Measurements from ENCODE around the gene CLNK. TPM values are rescaled to one million over a fixed set of nuclear protein-coding genes. Genes with fewer than 3 reads are reported as not detected.

CLNK gene
- total and polyA plus RNA-seq, 2 of the 13 experiments (the other 11 are each of a cell fraction or from before 2014, with no cell fraction given) = not detected

- no peaks in the 10 kb centered on the region for H3K79me2 ChIP-seq (ENCODE audit: insufficient read depth, low read length)
- DNase-seq (ENCODE audit: low spot score) (no peak), ATAC-seq (no peak), FAIRE-seq (no peak)
- no peaks in the 10 kb centered on the region for H4K20me1 ChIP-seq (ENCODE audit: insufficient read depth, low read length)
- no peak overlapping the region for H3K27ac ChIP-seq (ENCODE audit: extremely low read length, insufficient read depth, low read length)
- ChIA-PET CTCF (ENCODE audit: low intra/inter-chr PET ratio, low total read pairs) (no interaction called here), POLR2A (no interaction called here)
- H3K36me3 ChIP-seq (replicated peaks in 1 of 2; ENCODE audit: control insufficient read depth in 1 of 2, insufficient read depth in 2 of 2, low read length in 2 of 2) = no peaks in the 10 kb centered on the region
- no peak overlapping the region for H2AFZ ChIP-seq (ENCODE audit: low read length)
- H3K9me3 ChIP-seq (ENCODE audit: low read length) = no peaks in the 10 kb centered on the region
- BruUV-seq (replicated peaks) = no TSS peak
- no peak overlapping the region for H3K9ac ChIP-seq (ENCODE audit: insufficient read depth, low read depth, low read length)
- in situ Hi-C loops (cut with HindIII; ENCODE audit: extremely low pct_ligation_motif_present, low pct_unique_long_range_greater_than_20kb) (no loop called here), intact Hi-C loops (cut with micrococcal nuclease; ENCODE audit: unreplicated experiment) (no loop called here)
- H3K4me3 ChIP-seq (replicated peaks in 1 of 3; ENCODE audit: insufficient read depth in 1 of 3, low read depth in 2 of 3, low read length in 3 of 3) = no peak overlapping the region
- no peaks in the 10 kb centered on the region for H3K27me3 ChIP-seq (ENCODE audit: control insufficient read depth in 1 of 2, insufficient read depth in 2 of 2, low read length in 2 of 2)
- H3K4me1 ChIP-seq (ENCODE audit: insufficient read depth, low read length) = no peaks in the 10 kb centered on the region
- no peak overlapping the region for H3K4me2 ChIP-seq (ENCODE audit: low read depth, low read length)
- 0% methylated on average over 7 of the region's 7 CpGs for WGBS (ENCODE audit: low lambda C conversion rate)
- TF ChIP-seq MBD4 (IDR thresholded peaks at IDR 0.05; ENCODE audit: borderline replicate concordance, low read length) (no peak), HNRNPK (IDR thresholded peaks at IDR 0.05; ENCODE audit: low read depth, low read length, poor library complexity, severe bottlenecking) (no peak), SAFB2 (CRISPR knock-in tag; IDR thresholded peaks at IDR 0.05; ENCODE audit: borderline replicate concordance, low read depth) (no peak), SNAPC2 (CRISPR knock-in tag; IDR thresholded peaks at IDR 0.05) (no peak), ZGPAT (CRISPR knock-in tag; IDR thresholded peaks at IDR 0.05) (no peak), ZMYM4 (CRISPR knock-in tag; IDR thresholded peaks at IDR 0.05) (no peak)
- TF ChIP-seq, protein P1, sequence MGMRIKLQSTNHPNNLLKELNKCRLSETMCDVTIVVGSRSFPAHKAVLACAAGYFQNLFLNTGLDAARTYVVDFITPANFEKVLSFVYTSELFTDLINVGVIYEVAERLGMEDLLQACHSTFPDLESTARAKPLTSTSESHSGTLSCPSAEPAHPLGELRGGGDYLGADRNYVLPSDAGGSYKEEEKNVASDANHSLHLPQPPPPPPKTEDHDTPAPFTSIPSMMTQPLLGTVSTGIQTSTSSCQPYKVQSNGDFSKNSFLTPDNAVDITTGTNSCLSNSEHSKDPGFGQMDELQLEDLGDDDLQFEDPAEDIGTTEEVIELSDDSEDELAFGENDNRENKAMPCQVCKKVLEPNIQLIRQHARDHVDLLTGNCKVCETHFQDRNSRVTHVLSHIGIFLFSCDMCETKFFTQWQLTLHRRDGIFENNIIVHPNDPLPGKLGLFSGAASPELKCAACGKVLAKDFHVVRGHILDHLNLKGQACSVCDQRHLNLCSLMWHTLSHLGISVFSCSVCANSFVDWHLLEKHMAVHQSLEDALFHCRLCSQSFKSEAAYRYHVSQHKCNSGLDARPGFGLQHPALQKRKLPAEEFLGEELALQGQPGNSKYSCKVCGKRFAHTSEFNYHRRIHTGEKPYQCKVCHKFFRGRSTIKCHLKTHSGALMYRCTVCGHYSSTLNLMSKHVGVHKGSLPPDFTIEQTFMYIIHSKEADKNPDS (CRISPR knock-in tag; IDR thresholded peaks at IDR 0.05) = no peak
- TF ChIP-seq, protein P2, sequence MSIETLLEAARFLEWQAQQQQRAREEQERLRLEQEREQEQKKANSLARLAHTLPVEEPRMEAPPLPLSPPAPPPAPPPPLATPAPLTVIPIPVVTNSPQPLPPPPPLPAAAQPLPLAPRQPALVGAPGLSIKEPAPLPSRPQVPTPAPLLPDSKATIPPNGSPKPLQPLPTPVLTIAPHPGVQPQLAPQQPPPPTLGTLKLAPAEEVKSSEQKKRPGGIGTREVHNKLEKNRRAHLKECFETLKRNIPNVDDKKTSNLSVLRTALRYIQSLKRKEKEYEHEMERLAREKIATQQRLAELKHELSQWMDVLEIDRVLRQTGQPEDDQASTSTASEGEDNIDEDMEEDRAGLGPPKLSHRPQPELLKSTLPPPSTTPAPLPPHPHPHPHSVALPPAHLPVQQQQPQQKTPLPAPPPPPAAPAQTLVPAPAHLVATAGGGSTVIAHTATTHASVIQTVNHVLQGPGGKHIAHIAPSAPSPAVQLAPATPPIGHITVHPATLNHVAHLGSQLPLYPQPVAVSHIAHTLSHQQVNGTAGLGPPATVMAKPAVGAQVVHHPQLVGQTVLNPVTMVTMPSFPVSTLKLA (IDR thresholded peaks at IDR 0.05) = no peak
- TF ChIP-seq, protein P3, sequence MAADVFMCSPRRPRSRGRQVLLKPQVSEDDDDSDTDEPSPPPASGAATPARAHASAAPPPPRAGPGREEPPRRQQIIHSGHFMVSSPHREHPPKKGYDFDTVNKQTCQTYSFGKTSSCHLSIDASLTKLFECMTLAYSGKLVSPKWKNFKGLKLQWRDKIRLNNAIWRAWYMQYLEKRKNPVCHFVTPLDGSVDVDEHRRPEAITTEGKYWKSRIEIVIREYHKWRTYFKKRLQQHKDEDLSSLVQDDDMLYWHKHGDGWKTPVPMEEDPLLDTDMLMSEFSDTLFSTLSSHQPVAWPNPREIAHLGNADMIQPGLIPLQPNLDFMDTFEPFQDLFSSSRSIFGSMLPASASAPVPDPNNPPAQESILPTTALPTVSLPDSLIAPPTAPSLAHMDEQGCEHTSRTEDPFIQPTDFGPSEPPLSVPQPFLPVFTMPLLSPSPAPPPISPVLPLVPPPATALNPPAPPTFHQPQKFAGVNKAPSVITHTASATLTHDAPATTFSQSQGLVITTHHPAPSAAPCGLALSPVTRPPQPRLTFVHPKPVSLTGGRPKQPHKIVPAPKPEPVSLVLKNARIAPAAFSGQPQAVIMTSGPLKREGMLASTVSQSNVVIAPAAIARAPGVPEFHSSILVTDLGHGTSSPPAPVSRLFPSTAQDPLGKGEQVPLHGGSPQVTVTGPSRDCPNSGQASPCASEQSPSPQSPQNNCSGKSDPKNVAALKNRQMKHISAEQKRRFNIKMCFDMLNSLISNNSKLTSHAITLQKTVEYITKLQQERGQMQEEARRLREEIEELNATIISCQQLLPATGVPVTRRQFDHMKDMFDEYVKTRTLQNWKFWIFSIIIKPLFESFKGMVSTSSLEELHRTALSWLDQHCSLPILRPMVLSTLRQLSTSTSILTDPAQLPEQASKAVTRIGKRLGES (CRISPR knock-in tag; IDR thresholded peaks at IDR 0.05; ENCODE audit: borderline replicate concordance) = no peak
- TF ChIP-seq, protein P4, sequence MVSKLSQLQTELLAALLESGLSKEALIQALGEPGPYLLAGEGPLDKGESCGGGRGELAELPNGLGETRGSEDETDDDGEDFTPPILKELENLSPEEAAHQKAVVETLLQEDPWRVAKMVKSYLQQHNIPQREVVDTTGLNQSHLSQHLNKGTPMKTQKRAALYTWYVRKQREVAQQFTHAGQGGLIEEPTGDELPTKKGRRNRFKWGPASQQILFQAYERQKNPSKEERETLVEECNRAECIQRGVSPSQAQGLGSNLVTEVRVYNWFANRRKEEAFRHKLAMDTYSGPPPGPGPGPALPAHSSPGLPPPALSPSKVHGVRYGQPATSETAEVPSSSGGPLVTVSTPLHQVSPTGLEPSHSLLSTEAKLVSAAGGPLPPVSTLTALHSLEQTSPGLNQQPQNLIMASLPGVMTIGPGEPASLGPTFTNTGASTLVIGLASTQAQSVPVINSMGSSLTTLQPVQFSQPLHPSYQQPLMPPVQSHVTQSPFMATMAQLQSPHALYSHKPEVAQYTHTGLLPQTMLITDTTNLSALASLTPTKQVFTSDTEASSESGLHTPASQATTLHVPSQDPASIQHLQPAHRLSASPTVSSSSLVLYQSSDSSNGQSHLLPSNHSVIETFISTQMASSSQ (IDR thresholded peaks at IDR 0.05; ENCODE audit: low read depth) = no peak
- TF ChIP-seq, protein P4 (CRISPR knock-in tag; IDR thresholded peaks at IDR 0.05; ENCODE audit: borderline replicate concordance) = no peak
These were observed 17.3 kb upstream of the CLNK start for GRCh38 chr4:10701702-10702460.
